HG03103 (cell line): Measurements from ENCODE around the gene XCL2.
"Not testable (repeated sequence)": the region's sequence is repeated elsewhere in the genome, so short reads cannot be mapped to it uniquely, and the experiment has no call there.

ENCODE experiments used
- ATAC-seq: cut with Tn5 transposase; IDR thresholded peaks from one replicate; pipeline ENCODE4 v1.9.1; 2021; ENCODE audit warnings: low read depth; ENCODE audit not compliant: unreplicated experiment

XCL2 gene

GRCh38 chr1:168543840-168544498 lies at the start of gene XCL2:
TSS of gene XCL2 (minus strand) at chr1:168543997. CDS start at chr1:168543964, 33 bp downstream.
- not testable (repeated sequence) for ATAC-seq

GRCh38 chr1:168591641-168592250 lies 47.9 kb upstream of the XCL2 start:
- ATAC-seq, result no peak

- no peak for ATAC-seq
These were observed 47.3 kb upstream of the XCL2 start for GRCh38 chr1:168591066-168591465.

- no peak for ATAC-seq
These were observed 45.4 kb upstream of the XCL2 start for GRCh38 chr1:168589167-168589566.

GRCh38 chr1:168585937-168586336 lies 42.1 kb upstream of the XCL2 start:
- ATAC-seq, result no peak

- no peak for ATAC-seq
These were observed 41.4 kb upstream of the XCL2 start for GRCh38 chr1:168585191-168585590.

GRCh38 chr1:168583571-168583970 lies 39.8 kb upstream of the XCL2 start:
- no peak for ATAC-seq

GRCh38 chr1:168582688-168583336 lies 39.0 kb upstream of the XCL2 start:
- no peak for ATAC-seq

GRCh38 chr1:168581817-168582572 lies 38.2 kb upstream of the XCL2 start:
- no peak for ATAC-seq

GRCh38 chr1:168580991-168581390 lies 37.2 kb upstream of the XCL2 start:
- ATAC-seq, result not testable (repeated sequence)

GRCh38 chr1:168580290-168580689 lies 36.5 kb upstream of the XCL2 start:
- not testable (repeated sequence) for ATAC-seq

GRCh38 chr1:168578531-168579185 lies 34.9 kb upstream of the XCL2 start:
- not testable (repeated sequence) for ATAC-seq

GRCh38 chr1:168576245-168576688 lies 32.5 kb upstream of the XCL2 start, which contains the start of gene XCL1:
TSS of gene XCL1 (plus strand) at chr1:168576605. CDS start at chr1:168576638, 33 bp downstream.
- ATAC-seq, result not testable (repeated sequence)

- ATAC-seq, result not testable (repeated sequence)
These were observed 30.4 kb upstream of the XCL2 start for GRCh38 chr1:168574234-168574633.

- ATAC-seq, result no peak
These were observed 28.8 kb upstream of the XCL2 start for GRCh38 chr1:168572633-168573032.

- ATAC-seq, result no peak
These were observed 26.9 kb upstream of the XCL2 start for GRCh38 chr1:168570652-168571051.

- ATAC-seq, result no peak
These were observed 24.5 kb upstream of the XCL2 start for GRCh38 chr1:168568346-168568745.

GRCh38 chr1:168567568-168567967 lies 23.8 kb upstream of the XCL2 start:
- ATAC-seq, result no peak

- no peak for ATAC-seq
These were observed 23.2 kb upstream of the XCL2 start for GRCh38 chr1:168567007-168567406.

GRCh38 chr1:168565825-168566224 lies 22.0 kb upstream of the XCL2 start:
- ATAC-seq, result no peak
